GM21825 (cell line): ENCODE measurements around the gene TGM4.

ENCODE experiments used
- ATAC-seq: cut with Tn5 transposase; IDR thresholded peaks from one replicate; pipeline ENCODE4 v1.9.1; 2021; ENCODE audit warnings: mild to moderate bottlenecking, moderate library complexity; ENCODE audit not compliant: unreplicated experiment

TGM4 gene

GRCh38 chr3:44877333-44877732 lies 2.9 kb downstream of the TGM4 start:
- ATAC-seq: no peak

- no peak for ATAC-seq
Observed at GRCh38 chr3:44880284-44880683, 5.9 kb downstream of the TGM4 start.

- ATAC-seq: no peak
Observed at GRCh38 chr3:44883213-44883955, 9.0 kb downstream of the TGM4 start.

GRCh38 chr3:44883999-44884431 lies 9.6 kb downstream of the TGM4 start:
- no peak for ATAC-seq

- ATAC-seq: no peak
Observed at GRCh38 chr3:44885618-44886017, 11.2 kb downstream of the TGM4 start.

- no peak for ATAC-seq
Observed at GRCh38 chr3:44886561-44886960, 12.2 kb downstream of the TGM4 start.

GRCh38 chr3:44887101-44887500 lies 12.7 kb downstream of the TGM4 start:
- no peak for ATAC-seq

GRCh38 chr3:44890258-44890657 lies 15.8 kb downstream of the TGM4 start:
- ATAC-seq: no peak

- no peak for ATAC-seq
Observed at GRCh38 chr3:44890852-44891251, 16.4 kb downstream of the TGM4 start.

GRCh38 chr3:44892689-44893088 lies 18.3 kb downstream of the TGM4 start:
- no peak for ATAC-seq

- no peak for ATAC-seq
Observed at GRCh38 chr3:44893097-44893496, 18.7 kb downstream of the TGM4 start.

- no peak for ATAC-seq
Observed at GRCh38 chr3:44894485-44894884, 20.1 kb downstream of the TGM4 start.

- no peak for ATAC-seq
Observed at GRCh38 chr3:44896440-44896839, 22.0 kb downstream of the TGM4 start.

GRCh38 chr3:44899683-44900367 lies 25.4 kb downstream of the TGM4 start:
- no peak for ATAC-seq

- ATAC-seq: no peak
Observed at GRCh38 chr3:44902628-44903027, 28.2 kb downstream of the TGM4 start.

- no peak for ATAC-seq
Observed at GRCh38 chr3:44903314-44903713, 28.9 kb downstream of the TGM4 start.

GRCh38 chr3:44903751-44904150 lies 29.3 kb downstream of the TGM4 start:
- no peak for ATAC-seq

- ATAC-seq: no peak
Observed at GRCh38 chr3:44905446-44906157, 31.2 kb downstream of the TGM4 start.

GRCh38 chr3:44906997-44907396 lies 32.6 kb downstream of the TGM4 start:
- ATAC-seq: no peak

- no peak for ATAC-seq
Observed at GRCh38 chr3:44907612-44908011, 33.2 kb downstream of the TGM4 start.

- no peak for ATAC-seq
Observed at GRCh38 chr3:44909063-44909462, 34.7 kb downstream of the TGM4 start.

GRCh38 chr3:44910693-44911092 lies 36.3 kb downstream of the TGM4 start:
- ATAC-seq: no peak
